NB4 (cell line): Measurements from ENCODE around the gene STX16.

Experiments
- DNase-seq: peaks from one replicate; pipeline ENCODE4 v3.0.0; 2010; ENCODE audit warnings: low read depth
- H3K4me3 ChIP-seq: one replicate; pipeline ENCODE4 v1.5.1; 2011; ENCODE audit warnings: mild to moderate bottlenecking, low read depth, low read length, moderate library complexity
- CTCF ChIP-seq: IDR thresholded peaks from one replicate; pipeline ENCODE4 v1.5.1; 2012; ENCODE audit warnings: low read depth, low read length
- MAX ChIP-seq: IDR thresholded peaks from 2 replicates; pipeline ENCODE4 v1.6.1; 2011; ENCODE audit warnings: low read depth, low read length
- MYC ChIP-seq: IDR thresholded peaks from 2 replicates; pipeline ENCODE4 v1.6.1; 2011; ENCODE audit warnings: low read depth, low read length
- POLR2A ChIP-seq: IDR thresholded peaks from 2 replicates; pipeline ENCODE4 v1.6.1; 2011; ENCODE audit warnings: mild to moderate bottlenecking; ENCODE audit not compliant: insufficient read length; ENCODE audit errors: extremely low read depth

Gene STX16

GRCh38 chr20:58656831-58657230, 5.7 kb downstream of the STX16 start:
- DNase-seq: no peak
- H3K4me3 ChIP-seq: no peak overlapping the region
- TF ChIP-seq MYC: no peak
- no peak for TF ChIP-seq POLR2A
- no peak for TF ChIP-seq MAX
- no peak for TF ChIP-seq CTCF

- TF ChIP-seq MAX (no peak), MYC (no peak), CTCF (no peak), POLR2A (no peak)
- H3K4me3 ChIP-seq: no peak overlapping the region
- DNase-seq: no peak
These were observed 6.2 kb downstream of the STX16 start for GRCh38 chr20:58657262-58657661.

- H3K4me3 ChIP-seq: no peak overlapping the region
- TF ChIP-seq MYC (no peak), MAX (no peak), CTCF (no peak), POLR2A (no peak)
- DNase-seq: no peak
These were observed 6.9 kb downstream of the STX16 start for GRCh38 chr20:58657986-58658385.

GRCh38 chr20:58658760-58659159, 7.7 kb downstream of the STX16 start:
- DNase-seq: no peak
- H3K4me3 ChIP-seq: no peak overlapping the region
- TF ChIP-seq MAX: no peak
- no peak for TF ChIP-seq POLR2A
- TF ChIP-seq MYC: no peak
- no peak for TF ChIP-seq CTCF

GRCh38 chr20:58659841-58660240, 8.8 kb downstream of the STX16 start:
- TF ChIP-seq CTCF (no peak), POLR2A (no peak), MYC (no peak), MAX (no peak)
- no peak for DNase-seq
- H3K4me3 ChIP-seq: no peak overlapping the region
